K562 (cell line): ENCODE measurements around the gene VPS16. TPM values are rescaled to one million over a fixed set of nuclear protein-coding genes. Genes with fewer than 3 reads are reported as not detected.

Experiments
- BHLHE40 ChIP-seq: IDR thresholded peaks from 2 replicates; pipeline ENCODE4 v1.6.1; 2011; ENCODE audit warnings: low read length, improper control_type of control experiment
- CBX8 ChIP-seq: fragments of 200-600 bp; sonication (generic); IDR thresholded peaks from 2 replicates; pipeline ENCODE4 v1.6.1; 2012; ENCODE audit warnings: borderline replicate concordance, mixed run types, low read depth, mild to moderate bottlenecking, moderate library complexity, mixed read lengths, low read length, control low read depth, inconsistent platforms; ENCODE audit not compliant: poor library complexity, severe bottlenecking; ENCODE audit errors: extremely low read depth
- CTBP1 ChIP-seq: fragments of 450-650 bp; IDR thresholded peaks from 2 replicates; pipeline ENCODE4 v1.6.1; 2016; ENCODE audit warnings: borderline replicate concordance
- EHMT2 ChIP-seq: fragments of 450-650 bp; IDR thresholded peaks from 2 replicates; pipeline ENCODE4 v1.6.1; 2018; ENCODE audit warnings: antibody characterized with exemption
- ELF4 ChIP-seq: fragments of 450-650 bp; formaldehyde crosslinking; IDR thresholded peaks from 2 replicates; pipeline ENCODE4 v1.4.0; 2022; ENCODE audit warnings: missing genetic modification characterization
- GABPB1 ChIP-seq: sonication (generic); formaldehyde crosslinking; IDR thresholded peaks from 2 replicates; pipeline ENCODE4 v1.8.0; 2022; ENCODE audit warnings: mild to moderate bottlenecking, missing genetic modification reagents
- JUN ChIP-seq, 2 experiments: sonication (generic) in 1 of 2; formaldehyde crosslinking in 1 of 2; IDR thresholded peaks; 2 replicates each; pipeline versions ENCODE4 v1.6.1 to v1.8.0; 2012 to 2022; ENCODE audit warnings: borderline replicate concordance in 2 of 2, mild to moderate bottlenecking in 2 of 2, improper control_type of control experiment in 1 of 2, low read depth in 1 of 2, low read length in 1 of 2, missing genetic modification reagents in 1 of 2
- MIER1 ChIP-seq: fragments of 450-650 bp; IDR thresholded peaks from 2 replicates; pipeline ENCODE4 v1.6.1; 2016; ENCODE audit warnings: antibody characterized with exemption, mild to moderate bottlenecking, low read depth
- MXI1 ChIP-seq: IDR thresholded peaks from 2 replicates; pipeline ENCODE4 v1.6.1; 2011; ENCODE audit warnings: low read depth, mild to moderate bottlenecking, improper control_type of control experiment, low read length
- PTTG1 ChIP-seq: fragments of 450-650 bp; IDR thresholded peaks from 2 replicates; pipeline ENCODE4 v1.6.1; 2016; ENCODE audit warnings: low read depth, mild to moderate bottlenecking, missing genetic modification characterization, missing compliant biosample characterization
- TAF9B ChIP-seq: fragments of 450-650 bp; IDR thresholded peaks from 2 replicates; pipeline ENCODE4 v1.6.1; 2018; ENCODE audit warnings: mild to moderate bottlenecking; ENCODE audit not compliant: partially characterized antibody
- ZBTB7A ChIP-seq: IDR thresholded peaks from 2 replicates; pipeline ENCODE4 v1.6.1; 2011; ENCODE audit warnings: low read depth, mild to moderate bottlenecking, low read length, moderate library complexity, borderline replicate concordance; ENCODE audit not compliant: control insufficient read depth
- ZNF23 ChIP-seq: fragments of 250-450 bp; sonication (Bioruptor Pico); IDR thresholded peaks from 2 replicates; pipeline ENCODE4 v1.4.0; 2020; ENCODE audit warnings: mild to moderate bottlenecking
- ZNF232 ChIP-seq: sonication (generic); formaldehyde crosslinking; IDR thresholded peaks from 2 replicates; pipeline ENCODE4 v1.8.0; 2022; ENCODE audit warnings: mild to moderate bottlenecking, missing genetic modification reagents
- ZNF586 ChIP-seq: fragments of 450-650 bp; formaldehyde crosslinking; conservative IDR thresholded peaks from 2 replicates; pipeline ENCODE4 v1.4.0; 2020; ENCODE audit warnings: mild to moderate bottlenecking, moderate library complexity
- polyA plus RNA-seq, 8 experiments: library from polyadenylated mRNA; depleted of rRNA in 4 of 8; stranded (reverse) in 5 of 8; unstranded in 3 of 8; fragments of >200 nt; fragmentation: Nextera tagmentation in 2 of 8; fragmentation: Illumina TruSeq in 1 of 8; extraction: Ambion mirVana in 2 of 8; extraction: Trizol in 1 of 8; gene quantifications; 2 replicates each; pipeline versions ENCODE4 v1.2.1 to v1.2.3, GENCODE V29; 2011 to 2014; ENCODE audit warnings: inconsistent platforms in 1 of 8, missing spikeins in 1 of 8
- total RNA-seq, 7 experiments: library from RNA; depleted of rRNA in 6 of 7; stranded (reverse); fragments of >200 nt in 6 of 7; fragmentation: Illumina TruSeq in 2 of 7; extraction: Trizol in 2 of 7; gene quantifications; 2 replicates each; pipeline versions ENCODE4 v1.2.1 to v1.2.3, GENCODE V29; 2011 to 2021; ENCODE audit warnings: low replicate concordance in 1 of 7
- TF ChIP-seq, protein P1 (sequence below): fragments of 450-650 bp; formaldehyde crosslinking; IDR thresholded peaks from 2 replicates; pipeline ENCODE4 v1.4.0; 2022; ENCODE audit warnings: missing genetic modification characterization
- TF ChIP-seq, protein P2 (sequence below): fragments of 450-650 bp; IDR thresholded peaks from 2 replicates; pipeline ENCODE4 v1.6.1; 2018; ENCODE audit warnings: mild to moderate bottlenecking, low read depth; ENCODE audit not compliant: partially characterized antibody
- TF ChIP-seq, protein P3 (sequence below): fragments of 450-650 bp; IDR thresholded peaks from 2 replicates; pipeline ENCODE4 v1.6.1; 2018; ENCODE audit not compliant: partially characterized antibody
- TF ChIP-seq, protein P4 (sequence below): fragments of 450-650 bp; IDR thresholded peaks from 2 replicates; pipeline ENCODE4 v1.6.1; 2016; ENCODE audit warnings: borderline replicate concordance

The VPS16 gene
- total and polyA plus RNA-seq, 9 of the 15 experiments (the other 6 are each of a cell fraction or from before 2014, with no cell fraction given), result 6.8 to 24.7 (median 14.0) TPM

DNA sequence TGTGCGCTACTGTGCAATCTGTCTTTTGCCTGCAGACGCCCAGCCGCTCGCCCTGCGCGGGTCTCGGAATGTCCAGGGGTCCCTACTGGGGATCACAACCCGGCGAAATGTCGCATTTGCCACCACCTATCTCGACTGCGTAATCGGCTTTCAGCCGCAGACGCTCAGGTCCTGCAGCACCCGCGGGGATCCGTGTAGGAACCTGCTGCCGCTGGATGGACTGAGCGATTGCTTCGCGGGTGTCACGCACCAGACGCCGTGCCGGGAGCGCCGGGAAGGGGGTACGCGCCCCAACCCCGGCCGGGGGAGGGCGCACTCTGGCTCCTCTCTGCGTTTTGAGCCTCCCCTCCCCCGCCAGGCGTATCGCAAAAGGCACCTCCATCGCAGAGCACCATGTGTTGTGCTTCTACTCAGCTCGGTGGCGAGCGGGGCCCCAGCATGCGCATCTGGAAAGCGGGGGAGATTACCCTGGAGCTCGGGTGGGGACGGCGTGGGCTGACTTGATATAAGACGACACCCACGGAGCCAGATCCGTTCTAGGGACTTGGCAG lies 32.0 kb downstream of the VPS16 start (continued):
- TF ChIP-seq MXI1 (0 out of 2 replicates have a peak, but pooled peaks have one; percentile 29), ELF4 (no peak), JUN (IDR thresholded peaks at IDR 0.05; ENCODE audit: borderline replicate concordance, low read depth, low read length) (no peak), JUN (CRISPR knock-in tag; IDR thresholded peaks at IDR 0.05; ENCODE audit: borderline replicate concordance) (0 out of 2 replicates have a peak, but pooled peaks have one; percentile 33), PTTG1 (tag) (no peak), ZBTB7A (peak; percentile 88; the same call in 1 of the 2 replicates), ZNF23 (no peak), CTBP1 (peak; percentile 59), BHLHE40 (peak; percentile 57; the same call in 1 of the 2 replicates), TAF9B (no peak), MIER1 (0 out of 2 replicates have a peak, but pooled peaks have one; percentile 25), EHMT2 (no peak), GABPB1 (CRISPR knock-in tag) (no peak; the same call in 1 of the 2 replicates), CBX8 (no peak), ZNF232 (CRISPR knock-in tag) (no peak), ZNF586 (CRISPR knock-in tag) (no peak)
- TF ChIP-seq, protein P1, sequence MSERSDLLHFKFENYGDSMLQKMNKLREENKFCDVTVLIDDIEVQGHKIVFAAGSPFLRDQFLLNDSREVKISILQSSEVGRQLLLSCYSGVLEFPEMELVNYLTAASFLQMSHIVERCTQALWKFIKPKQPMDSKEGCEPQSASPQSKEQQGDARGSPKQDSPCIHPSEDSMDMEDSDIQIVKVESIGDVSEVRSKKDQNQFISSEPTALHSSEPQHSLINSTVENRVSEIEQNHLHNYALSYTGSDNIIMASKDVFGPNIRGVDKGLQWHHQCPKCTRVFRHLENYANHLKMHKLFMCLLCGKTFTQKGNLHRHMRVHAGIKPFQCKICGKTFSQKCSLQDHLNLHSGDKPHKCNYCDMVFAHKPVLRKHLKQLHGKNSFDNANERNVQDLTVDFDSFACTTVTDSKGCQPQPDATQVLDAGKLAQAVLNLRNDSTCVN, result no peak
- TF ChIP-seq, protein P2, sequence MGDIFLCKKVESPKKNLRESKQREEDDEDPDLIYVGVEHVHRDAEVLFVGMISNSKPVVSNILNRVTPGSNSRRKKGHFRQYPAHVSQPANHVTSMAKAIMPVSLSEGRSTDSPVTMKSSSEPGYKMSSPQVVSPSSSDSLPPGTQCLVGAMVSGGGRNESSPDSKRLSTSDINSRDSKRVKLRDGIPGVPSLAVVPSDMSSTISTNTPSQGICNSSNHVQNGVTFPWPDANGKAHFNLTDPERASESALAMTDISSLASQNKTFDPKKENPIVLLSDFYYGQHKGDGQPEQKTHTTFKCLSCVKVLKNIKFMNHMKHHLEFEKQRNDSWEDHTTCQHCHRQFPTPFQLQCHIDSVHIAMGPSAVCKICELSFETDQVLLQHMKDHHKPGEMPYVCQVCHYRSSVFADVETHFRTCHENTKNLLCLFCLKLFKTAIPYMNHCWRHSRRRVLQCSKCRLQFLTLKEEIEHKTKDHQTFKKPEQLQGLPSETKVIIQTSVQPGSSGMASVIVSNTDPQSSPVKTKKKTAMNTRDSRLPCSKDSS, result no peak
- TF ChIP-seq, protein P3, sequence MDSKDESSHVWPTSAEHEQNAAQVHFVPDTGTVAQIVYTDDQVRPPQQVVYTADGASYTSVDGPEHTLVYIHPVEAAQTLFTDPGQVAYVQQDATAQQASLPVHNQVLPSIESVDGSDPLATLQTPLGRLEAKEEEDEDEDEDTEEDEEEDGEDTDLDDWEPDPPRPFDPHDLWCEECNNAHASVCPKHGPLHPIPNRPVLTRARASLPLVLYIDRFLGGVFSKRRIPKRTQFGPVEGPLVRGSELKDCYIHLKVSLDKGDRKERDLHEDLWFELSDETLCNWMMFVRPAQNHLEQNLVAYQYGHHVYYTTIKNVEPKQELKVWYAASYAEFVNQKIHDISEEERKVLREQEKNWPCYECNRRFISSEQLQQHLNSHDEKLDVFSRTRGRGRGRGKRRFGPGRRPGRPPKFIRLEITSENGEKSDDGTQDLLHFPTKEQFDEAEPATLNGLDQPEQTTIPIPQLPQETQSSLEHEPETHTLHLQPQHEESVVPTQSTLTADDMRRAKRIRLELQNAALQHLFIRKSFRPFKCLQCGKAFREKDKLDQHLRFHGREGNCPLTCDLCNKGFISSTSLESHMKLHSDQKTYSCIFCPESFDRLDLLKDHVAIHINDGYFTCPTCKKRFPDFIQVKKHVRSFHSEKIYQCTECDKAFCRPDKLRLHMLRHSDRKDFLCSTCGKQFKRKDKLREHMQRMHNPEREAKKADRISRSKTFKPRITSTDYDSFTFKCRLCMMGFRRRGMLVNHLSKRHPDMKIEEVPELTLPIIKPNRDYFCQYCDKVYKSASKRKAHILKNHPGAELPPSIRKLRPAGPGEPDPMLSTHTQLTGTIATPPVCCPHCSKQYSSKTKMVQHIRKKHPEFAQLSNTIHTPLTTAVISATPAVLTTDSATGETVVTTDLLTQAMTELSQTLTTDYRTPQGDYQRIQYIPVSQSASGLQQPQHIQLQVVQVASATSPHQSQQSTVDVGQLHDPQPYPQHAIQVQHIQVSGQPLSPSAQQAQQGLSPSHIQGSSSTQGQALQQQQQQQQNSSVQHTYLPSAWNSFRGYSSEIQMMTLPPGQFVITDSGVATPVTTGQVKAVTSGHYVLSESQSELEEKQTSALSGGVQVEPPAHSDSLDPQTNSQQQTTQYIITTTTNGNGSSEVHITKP, result peak; percentile 67
- TF ChIP-seq, protein P4, sequence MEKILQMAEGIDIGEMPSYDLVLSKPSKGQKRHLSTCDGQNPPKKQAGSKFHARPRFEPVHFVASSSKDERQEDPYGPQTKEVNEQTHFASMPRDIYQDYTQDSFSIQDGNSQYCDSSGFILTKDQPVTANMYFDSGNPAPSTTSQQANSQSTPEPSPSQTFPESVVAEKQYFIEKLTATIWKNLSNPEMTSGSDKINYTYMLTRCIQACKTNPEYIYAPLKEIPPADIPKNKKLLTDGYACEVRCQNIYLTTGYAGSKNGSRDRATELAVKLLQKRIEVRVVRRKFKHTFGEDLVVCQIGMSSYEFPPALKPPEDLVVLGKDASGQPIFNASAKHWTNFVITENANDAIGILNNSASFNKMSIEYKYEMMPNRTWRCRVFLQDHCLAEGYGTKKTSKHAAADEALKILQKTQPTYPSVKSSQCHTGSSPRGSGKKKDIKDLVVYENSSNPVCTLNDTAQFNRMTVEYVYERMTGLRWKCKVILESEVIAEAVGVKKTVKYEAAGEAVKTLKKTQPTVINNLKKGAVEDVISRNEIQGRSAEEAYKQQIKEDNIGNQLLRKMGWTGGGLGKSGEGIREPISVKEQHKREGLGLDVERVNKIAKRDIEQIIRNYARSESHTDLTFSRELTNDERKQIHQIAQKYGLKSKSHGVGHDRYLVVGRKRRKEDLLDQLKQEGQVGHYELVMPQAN, result 0 out of 2 replicates have a peak, but pooled peaks have one; percentile 47
